Naive thymus-derived CD8-positive, alpha-beta T cell (primary cell): Measurements from ENCODE around the gene GRIK4. TPM values are rescaled to one million over a fixed set of nuclear protein-coding genes. Genes with fewer than 3 reads are reported as not detected.

Experiments
- ATAC-seq, 2 donors: fragments of 150-1000 bp; cut with Tn5 transposase in 1 of 2; sonication (Bioruptor Pico), chemical (Tn5 transposase) in 1 of 2; 1 replicate in 1 of 2; 2 replicates in 1 of 2; pipeline ENCODE4 v1.10.0; 2021; ENCODE audit warnings: mild to moderate bottlenecking in 2 of 2, moderate library complexity in 2 of 2
- POLR2A ChIA-PET: fragments of 350-600 bp; sonication (Branson Sonifier 250); formaldehyde crosslinking; loops from one replicate; lab custom pipeline; 2021; ENCODE audit warnings: antibody characterized with exemption; lab: Charles Lee
- DNase-seq, 10 donors: peaks; one replicate each; pipeline versions ENCODE4 v3.0.0 to v3.0.0-alpha.2; 2020 to 2022
- H3K27ac Mint-ChIP-seq, 10 donors: one replicate each; pipeline ENCODE4 v1.8.0; 2020 to 2022; ENCODE audit warnings: mild to moderate bottlenecking in 10 of 10, mixed read lengths in 10 of 10, moderate library complexity in 4 of 10, inconsistent platforms in 1 of 10
- H3K27me3 Mint-ChIP-seq, 5 donors: one replicate each; pipeline ENCODE4 v1.8.0; 2021 to 2022; ENCODE audit warnings: mixed read lengths in 5 of 5
- H3K36me3 Mint-ChIP-seq, 3 donors: one replicate each; pipeline ENCODE4 v1.8.0; 2020 to 2022; ENCODE audit warnings: mixed read lengths in 3 of 3, mild to moderate bottlenecking in 2 of 3, inconsistent platforms in 1 of 3
- H3K4me1 Mint-ChIP-seq, 4 donors: one replicate each; pipeline ENCODE4 v1.8.0; 2021 to 2022; ENCODE audit warnings: mixed read lengths in 4 of 4
- H3K4me3 Mint-ChIP-seq, 10 donors: one replicate each; pipeline ENCODE4 v1.8.0; 2020 to 2022; ENCODE audit warnings: mild to moderate bottlenecking in 10 of 10, mixed read lengths in 10 of 10, moderate library complexity in 6 of 10, inconsistent platforms in 1 of 10
- H3K9me3 Mint-ChIP-seq, 9 donors: one replicate each; pipeline ENCODE4 v1.8.0; 2020 to 2022; ENCODE audit warnings: mixed read lengths in 9 of 9, mild to moderate bottlenecking in 3 of 9, inconsistent platforms in 1 of 9, moderate library complexity in 1 of 9
- polyA plus RNA-seq, 3 donors: library from polyadenylated mRNA; unstranded; fragments of 300-500 nt; fragmentation: Illumina TruSeq; gene quantifications; one replicate each; pipeline ENCODE4 v1.2.3, GENCODE V29; 2021
- total RNA-seq, 8 experiments: library from RNA in 2 of 8; stranded (reverse) in 2 of 8; gene quantifications; one replicate each; pipeline ENCODE4 v1.2.3 and lab custom pipeline; 2021 to 2026

GRIK4 gene
- total and polyA plus RNA-seq, 5 experiments from 2014 or later, result not detected

DNA sequence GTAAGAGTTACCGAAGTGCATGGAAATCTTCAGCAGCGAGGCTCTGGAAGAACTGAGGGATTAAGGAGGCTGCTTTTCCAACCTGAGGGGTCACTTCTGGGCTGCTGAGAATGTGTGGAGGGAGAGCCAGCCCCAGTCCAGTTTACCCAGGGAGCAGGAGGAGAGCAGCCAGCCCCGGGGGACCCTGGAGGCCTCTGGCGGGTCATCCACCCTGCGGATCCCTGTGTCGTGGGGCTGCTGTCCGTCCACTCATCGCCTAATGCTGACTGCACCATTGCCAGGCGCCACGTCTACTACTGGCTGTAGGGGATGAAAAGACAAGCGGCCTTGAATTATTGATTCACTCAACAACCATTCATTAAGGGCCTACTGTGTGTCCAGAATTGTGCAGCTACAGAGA is 283.6 kb downstream of the GRIK4 start:
- Mint-ChIP-seq H3K4me1 (no peaks in the 10 kb centered on the region), H3K9me3 (no peaks in the 10 kb centered on the region), H3K27me3 (peaks cover 0 to 11% (median 6%) of the 10 kb centered on the region in 5 donors), H3K4me3 (no peak overlapping the region), H3K36me3 (no peaks in the 10 kb centered on the region), H3K27ac (no peak overlapping the region)
- ATAC-seq (no peak), DNase-seq (no peak)
- POLR2A ChIA-PET, result no interaction called here

DNA sequence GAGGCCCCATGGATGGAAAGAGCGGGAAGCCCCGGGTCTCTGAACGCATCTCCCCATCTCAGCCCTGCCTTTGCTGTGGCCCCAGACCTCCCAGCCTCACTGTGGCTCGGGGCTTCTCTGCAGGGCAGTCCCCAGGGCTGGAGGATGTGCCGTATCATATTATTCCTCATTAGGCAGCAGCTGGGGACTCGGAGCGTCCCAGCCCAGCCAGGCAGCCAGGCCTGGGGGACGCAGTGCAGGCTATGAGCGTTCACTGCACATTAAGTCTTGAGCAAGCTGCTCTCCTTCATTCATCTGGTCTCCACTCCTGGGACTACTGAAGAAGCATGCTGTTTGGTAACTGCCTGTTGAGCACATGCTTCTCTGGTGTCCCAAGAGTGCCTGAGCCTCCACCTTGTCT is 285.6 kb downstream of the GRIK4 start:
- H3K4me3 Mint-ChIP-seq, result no peak overlapping the region
- H3K27ac Mint-ChIP-seq, result no peak overlapping the region
- no peaks in the 10 kb centered on the region for H3K36me3 Mint-ChIP-seq
- no peaks in the 10 kb centered on the region for H3K9me3 Mint-ChIP-seq
- peaks cover 0 to 21% (median 10%) of the 10 kb centered on the region in 5 donors for H3K27me3 Mint-ChIP-seq
- POLR2A ChIA-PET, result no interaction called here
- no peak for ATAC-seq
- peaks cover 0 to under 1% (median 0%) of the 10 kb centered on the region in 4 donors for H3K4me1 Mint-ChIP-seq
- DNase-seq, result no peak

DNA sequence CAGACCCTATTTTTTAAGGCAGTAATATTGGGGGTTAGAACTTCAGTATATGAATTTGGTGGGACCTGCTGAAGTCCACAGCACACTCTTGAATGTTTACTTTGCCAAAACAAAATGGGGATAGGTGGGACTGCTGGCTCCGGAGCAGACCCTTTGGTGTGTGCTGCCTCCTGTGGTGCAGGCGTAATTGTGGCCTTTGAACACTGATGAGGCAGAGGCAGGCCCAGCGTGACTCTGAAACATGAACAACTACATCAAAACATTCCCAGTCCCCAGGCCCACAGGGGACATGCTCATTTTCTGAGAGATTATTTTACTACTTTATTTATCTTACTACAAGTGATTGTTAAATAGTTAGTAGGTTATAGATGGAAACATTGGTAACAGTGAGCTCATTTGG is 287.3 kb downstream of the GRIK4 start:
- POLR2A ChIA-PET, result no interaction called here
- no peaks in the 10 kb centered on the region for H3K36me3 Mint-ChIP-seq
- no peak overlapping the region for H3K4me3 Mint-ChIP-seq

DNA sequence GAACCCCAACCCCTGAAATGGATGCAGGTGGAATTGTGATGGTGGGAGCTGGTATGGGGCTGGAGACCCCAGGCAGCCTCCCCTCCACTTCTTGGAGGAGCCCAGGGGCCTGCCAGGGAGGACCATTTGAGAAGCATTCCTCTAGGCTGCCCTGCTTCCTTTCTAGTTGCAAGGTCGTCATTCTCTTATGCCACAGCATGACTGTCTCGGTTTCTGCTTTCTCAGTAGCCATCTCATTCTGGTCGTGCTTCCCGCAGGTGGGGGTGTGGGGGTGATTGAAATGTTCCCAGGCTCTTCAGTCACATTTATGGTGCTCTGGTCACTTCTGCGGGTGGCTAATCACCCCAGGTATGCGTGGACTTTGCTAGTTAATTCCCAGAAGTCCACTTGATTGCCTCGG is 288.7 kb downstream of the GRIK4 start:
- Mint-ChIP-seq H3K36me3 (no peaks in the 10 kb centered on the region), H3K27me3 (peaks cover 5 to 39% (median 20%) of the 10 kb centered on the region in 5 donors), H3K4me3 (no peak overlapping the region), H3K27ac (peak overlapping the region in 1 of 10 donors; percentile 34), H3K4me1 (peaks cover 0 to 5% (median 2%) of the 10 kb centered on the region in 4 donors), H3K9me3 (no peaks in the 10 kb centered on the region)
- POLR2A ChIA-PET, result no interaction called here
- ATAC-seq, result no peak
- no peak for DNase-seq

More for the DNA sequence above, 287.3 kb downstream of the GRIK4 start:
- H3K27me3 Mint-ChIP-seq, result peaks cover 2 to 29% (median 15%) of the 10 kb centered on the region in 5 donors
- no peaks in the 10 kb centered on the region for H3K9me3 Mint-ChIP-seq
- no peak overlapping the region for H3K27ac Mint-ChIP-seq
- peaks cover 0 to 5% (median 2%) of the 10 kb centered on the region in 4 donors for H3K4me1 Mint-ChIP-seq
- ATAC-seq (no peak), DNase-seq (no peak)

DNA sequence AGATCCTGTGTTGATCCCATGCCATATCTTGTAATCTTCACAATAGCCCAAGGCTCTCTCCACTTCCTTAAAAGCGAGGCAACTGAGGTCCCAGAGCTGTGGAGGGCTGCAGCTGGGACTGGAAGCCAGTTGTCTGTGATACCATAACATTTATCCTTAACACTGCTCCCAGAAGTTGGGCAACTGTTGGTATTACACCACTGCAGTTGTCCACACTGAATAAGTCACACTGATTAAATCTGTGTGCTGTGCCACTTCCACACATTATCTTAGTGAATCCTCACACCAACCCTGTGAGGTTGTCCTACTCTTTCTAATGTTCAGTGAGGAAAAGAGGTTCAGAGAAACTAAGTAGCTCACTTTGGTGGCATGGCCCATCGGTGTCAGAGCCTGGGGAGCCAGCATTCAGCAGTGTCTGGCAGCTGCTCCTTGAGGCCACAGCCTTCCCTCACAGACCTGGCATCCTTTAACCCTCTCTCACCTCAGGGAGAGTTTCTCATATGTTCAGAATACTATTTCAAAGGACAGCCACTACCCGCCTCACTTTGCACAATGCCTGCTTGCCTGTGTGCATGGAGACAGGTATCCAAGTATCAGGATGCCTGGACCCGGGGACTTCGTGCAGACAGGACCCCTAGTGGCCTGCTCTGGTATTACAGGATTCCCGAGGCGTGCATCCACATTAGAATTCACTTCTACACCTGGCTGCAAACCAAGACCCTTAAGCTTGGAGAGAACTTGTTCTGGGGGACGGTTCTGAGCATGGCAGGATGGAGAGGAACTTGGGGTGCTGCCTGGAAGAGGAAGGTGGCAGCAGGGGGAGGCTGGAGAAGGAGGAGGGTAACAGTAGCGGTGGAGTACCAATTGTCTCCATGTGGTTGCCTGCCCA is 290.5 kb downstream of the GRIK4 start:
- peaks cover 0 to 14% (median 4%) of the 10 kb centered on the region in 4 donors for H3K4me1 Mint-ChIP-seq
- H3K27ac Mint-ChIP-seq, result peak overlapping the region in 2 of 10 donors; percentile 40 to 84
- no peak for ATAC-seq

DNA sequence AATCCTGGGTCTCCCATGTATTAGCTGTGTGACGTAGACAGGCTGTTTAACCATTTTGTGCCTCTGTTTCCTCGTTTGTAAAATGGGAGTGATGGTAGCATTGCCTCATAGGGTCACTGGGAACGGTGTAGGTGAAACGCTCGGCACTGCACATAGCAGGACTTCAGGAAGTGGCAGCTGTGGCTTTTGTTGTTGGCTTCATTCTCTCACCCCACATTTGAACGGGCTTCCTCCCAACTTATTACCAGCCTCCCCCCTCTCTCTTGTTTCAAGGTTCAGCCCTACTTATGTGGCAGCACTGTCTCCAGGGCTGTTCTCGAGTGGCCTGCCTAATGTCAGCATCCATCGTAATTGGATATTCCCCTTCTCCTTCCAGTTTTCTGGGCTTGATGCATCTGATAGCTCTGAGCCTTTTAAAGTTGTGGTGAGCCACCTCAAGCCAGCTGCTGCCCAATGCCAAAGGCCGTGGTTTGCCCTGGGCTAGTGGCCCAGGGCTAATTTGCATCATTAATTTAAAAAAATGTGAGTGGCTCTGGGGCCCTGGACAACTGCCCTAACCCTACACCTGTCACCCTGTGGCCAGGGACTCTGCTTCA is 294.5 kb downstream of the GRIK4 start:
- Mint-ChIP-seq H3K4me3 (no peak overlapping the region), H3K4me1 (peaks cover 0 to 14% (median 4%) of the 10 kb centered on the region in 4 donors), H3K27ac (no peak overlapping the region), H3K27me3 (peaks cover 9 to 53% (median 31%) of the 10 kb centered on the region in 5 donors), H3K36me3 (no peaks in the 10 kb centered on the region), H3K9me3 (no peaks in the 10 kb centered on the region)
- DNase-seq, result no peak
- POLR2A ChIA-PET, result no interaction called here
- ATAC-seq, result no peak

More for the DNA sequence above, 290.5 kb downstream of the GRIK4 start:
- Mint-ChIP-seq H3K36me3 (no peaks in the 10 kb centered on the region), H3K9me3 (no peaks in the 10 kb centered on the region), H3K27me3 (peaks cover 6 to 38% (median 21%) of the 10 kb centered on the region in 5 donors), H3K4me3 (no peak overlapping the region)
- POLR2A ChIA-PET, result no interaction called here
- peak in 8 of 10 donors; percentile 2 to 38 (median 26) for DNase-seq

DNA sequence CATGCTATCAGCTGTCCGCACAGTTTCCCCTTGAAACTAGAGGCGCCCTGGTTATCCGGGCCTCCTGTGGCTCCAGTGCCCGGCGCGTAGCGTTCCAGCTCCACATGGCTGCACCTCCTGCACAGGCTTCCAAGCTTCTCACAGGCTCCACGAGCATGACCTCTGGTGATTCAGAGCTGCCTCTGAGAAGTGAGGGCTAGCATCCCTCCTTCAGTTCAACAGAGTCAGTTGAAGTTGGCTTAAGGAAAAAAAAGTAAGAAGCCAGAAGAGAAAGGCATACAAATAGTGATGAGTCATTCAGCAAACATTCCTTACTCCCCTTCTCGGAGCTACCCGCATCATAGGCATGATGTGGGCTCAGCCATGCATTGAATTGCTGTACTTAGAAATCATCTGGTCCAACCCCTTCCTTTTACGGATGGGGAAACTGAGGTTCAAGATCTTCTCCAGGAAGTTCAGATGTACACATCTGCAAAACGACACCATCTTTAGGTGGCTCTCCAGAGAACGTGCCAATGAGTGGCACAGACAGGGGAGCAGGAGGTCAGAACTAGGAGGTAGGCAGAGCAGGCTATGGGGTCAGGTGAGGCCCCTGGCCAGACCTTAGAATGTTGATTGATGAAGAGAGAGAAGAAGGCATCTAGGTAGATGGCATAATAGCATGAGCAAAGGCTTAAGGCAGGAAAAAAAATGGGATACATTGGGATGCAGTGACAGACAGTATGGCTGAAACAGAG is 296.0 kb downstream of the GRIK4 start:
- no peak overlapping the region for H3K27ac Mint-ChIP-seq
- no peaks in the 10 kb centered on the region for H3K9me3 Mint-ChIP-seq
- ATAC-seq (no peak), DNase-seq (no peak)
- no peak overlapping the region for H3K4me3 Mint-ChIP-seq
- peaks cover 0 to 12% (median under 1%) of the 10 kb centered on the region in 4 donors for H3K4me1 Mint-ChIP-seq
- POLR2A ChIA-PET, result no interaction called here
- H3K36me3 Mint-ChIP-seq, result no peaks in the 10 kb centered on the region
- H3K27me3 Mint-ChIP-seq, result peaks cover 4 to 39% (median 25%) of the 10 kb centered on the region in 5 donors

DNA sequence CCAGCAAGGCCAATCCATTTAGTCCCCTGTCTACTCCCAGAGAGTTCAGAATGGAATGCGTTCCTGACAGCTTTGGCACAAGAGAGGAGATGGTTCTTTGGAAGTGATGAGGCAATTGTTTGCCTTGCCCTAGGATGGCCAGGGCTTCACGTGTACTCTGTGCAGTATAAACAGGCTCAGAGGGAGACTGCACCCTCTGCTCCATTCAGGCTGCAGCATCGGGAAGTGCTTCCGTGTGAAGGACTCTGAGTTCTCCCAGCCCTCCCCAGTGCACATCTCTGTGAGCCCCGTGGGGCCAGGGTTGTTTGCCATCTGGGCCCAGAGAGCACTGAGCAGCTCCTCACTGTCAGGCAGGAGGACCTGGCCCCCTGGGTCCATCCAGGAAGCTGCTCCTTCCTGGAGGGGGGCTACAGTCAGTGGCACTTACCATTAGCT is 297.1 kb downstream of the GRIK4 start:
- Mint-ChIP-seq H3K27ac (no peak overlapping the region), H3K36me3 (no peaks in the 10 kb centered on the region), H3K27me3 (peaks cover 4 to 35% (median 25%) of the 10 kb centered on the region in 5 donors), H3K4me1 (peaks cover 0 to 12% (median 0%) of the 10 kb centered on the region in 4 donors), H3K9me3 (no peaks in the 10 kb centered on the region), H3K4me3 (no peak overlapping the region)
- DNase-seq (no peak), ATAC-seq (no peak)
- POLR2A ChIA-PET, result no interaction called here

DNA sequence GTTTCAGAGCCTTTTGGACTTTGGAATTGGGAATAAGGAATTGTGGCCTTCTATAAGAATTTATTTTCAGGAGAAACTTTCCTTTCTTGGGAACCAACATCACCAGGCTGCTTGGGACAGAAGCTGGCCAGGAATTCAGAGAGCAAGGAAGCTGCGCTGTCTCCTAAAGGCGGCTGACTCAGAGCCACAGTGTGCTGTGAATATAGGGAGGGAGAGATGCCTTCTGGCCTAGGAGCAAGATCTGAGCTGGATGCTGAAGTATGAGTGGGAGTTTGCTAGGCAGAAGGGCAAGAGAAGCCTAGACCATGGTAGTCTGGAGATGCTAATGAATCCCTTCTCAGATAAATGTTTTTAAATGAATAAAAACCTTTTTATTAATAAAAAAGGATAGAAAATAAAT is 298.7 kb downstream of the GRIK4 start:
- ATAC-seq (no peak), DNase-seq (peak in 1 of 10 donors; percentile 21)
- no peaks in the 10 kb centered on the region for H3K36me3 Mint-ChIP-seq
- peaks cover 4 to 34% (median 23%) of the 10 kb centered on the region in 5 donors for H3K27me3 Mint-ChIP-seq
- no peaks in the 10 kb centered on the region for H3K9me3 Mint-ChIP-seq
- no peak overlapping the region for H3K27ac Mint-ChIP-seq
- POLR2A ChIA-PET, result no interaction called here
- H3K4me3 Mint-ChIP-seq, result no peak overlapping the region
- peaks cover 0 to 12% (median 0%) of the 10 kb centered on the region in 4 donors for H3K4me1 Mint-ChIP-seq

DNA sequence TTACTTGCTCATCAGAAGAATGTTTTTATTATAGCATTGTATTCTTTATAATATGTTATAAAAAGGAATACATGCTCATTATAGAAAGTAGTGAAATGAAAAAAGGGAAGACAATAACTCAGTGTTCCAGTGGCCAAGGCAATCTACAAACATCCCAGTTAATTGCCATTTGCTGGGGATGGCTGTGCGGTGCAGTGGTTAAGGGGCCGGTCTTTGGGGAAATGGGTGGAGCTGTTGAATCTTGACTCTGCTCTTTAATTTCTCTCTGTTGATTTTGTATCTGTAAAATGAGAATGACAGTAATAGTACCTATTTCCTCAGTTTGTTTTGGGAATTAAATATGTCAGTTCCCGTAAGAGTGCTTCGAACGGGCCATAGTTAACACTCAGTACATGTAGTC is 299.7 kb downstream of the GRIK4 start:
- no peak for DNase-seq
- POLR2A ChIA-PET, result no interaction called here
- Mint-ChIP-seq H3K27me3 (peaks cover 4 to 34% (median 23%) of the 10 kb centered on the region in 5 donors), H3K27ac (no peak overlapping the region), H3K4me1 (peaks cover 0 to 5% (median 0%) of the 10 kb centered on the region in 4 donors), H3K4me3 (no peak overlapping the region), H3K9me3 (no peaks in the 10 kb centered on the region), H3K36me3 (no peaks in the 10 kb centered on the region)
- no peak for ATAC-seq

DNA sequence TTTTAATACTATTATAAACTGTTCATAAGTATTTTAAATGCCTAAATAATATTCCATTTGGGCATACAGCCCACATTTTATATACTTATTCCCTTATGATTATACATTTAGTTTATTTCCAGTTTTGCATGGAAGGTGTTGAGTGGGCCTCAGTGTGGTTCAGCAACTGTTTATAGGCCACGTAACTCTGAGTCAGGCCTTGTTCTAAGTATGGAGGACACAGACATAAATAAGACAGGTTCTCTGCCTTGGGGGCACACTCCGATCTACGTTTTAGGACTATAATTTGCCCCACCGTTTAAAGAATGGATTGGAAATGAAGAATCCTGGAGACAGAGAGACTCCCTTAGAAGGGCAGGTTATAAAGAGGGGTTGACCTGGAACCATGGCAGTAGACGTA is 300.2 kb downstream of the GRIK4 start:
- ATAC-seq (no peak), DNase-seq (no peak)
- POLR2A ChIA-PET, result no interaction called here
- Mint-ChIP-seq H3K36me3 (no peaks in the 10 kb centered on the region), H3K4me3 (no peak overlapping the region), H3K27me3 (peaks cover 4 to 32% (median 20%) of the 10 kb centered on the region in 5 donors), H3K4me1 (no peaks in the 10 kb centered on the region), H3K27ac (no peak overlapping the region), H3K9me3 (no peaks in the 10 kb centered on the region)

DNA sequence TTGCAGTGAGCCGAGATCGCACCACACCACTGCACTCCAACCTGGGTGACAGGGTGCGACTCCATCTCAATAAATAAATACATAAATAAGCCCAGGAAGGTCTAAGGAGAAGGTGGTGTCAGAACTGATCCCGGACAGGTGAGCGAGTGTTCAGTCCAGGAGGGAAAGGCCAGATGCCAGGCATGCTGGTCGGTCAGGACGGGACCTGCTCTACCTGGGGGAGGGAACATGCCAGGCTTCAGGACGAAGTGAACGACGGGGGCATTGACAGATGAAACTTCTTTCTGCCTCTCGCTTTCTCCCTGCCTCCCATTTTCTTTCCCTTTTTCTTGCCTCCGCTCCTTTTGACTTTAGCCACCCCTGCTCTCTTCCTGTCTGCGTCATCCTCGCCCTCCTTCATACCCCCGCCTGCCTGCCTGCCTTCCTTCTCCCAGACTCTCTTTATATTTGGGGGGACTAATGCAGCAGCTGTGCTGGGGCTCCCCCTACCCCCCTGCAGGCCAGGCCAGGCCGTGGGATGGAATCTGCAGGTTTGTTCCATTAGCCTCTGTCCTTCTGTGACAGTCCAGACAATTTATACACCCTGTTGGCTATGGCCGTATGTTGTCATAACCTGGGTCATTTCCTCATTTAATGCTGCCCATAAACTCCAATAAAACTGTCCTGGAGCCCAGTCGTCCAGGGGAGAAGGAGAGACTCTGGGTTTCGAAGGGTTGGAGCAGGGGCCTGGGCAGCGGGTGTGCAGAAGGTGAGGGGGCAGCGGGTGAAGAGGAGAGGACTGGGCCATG is 303.2 kb downstream of the GRIK4 start:
- no peak overlapping the region for H3K4me3 Mint-ChIP-seq
- POLR2A ChIA-PET, result no interaction called here
- H3K36me3 Mint-ChIP-seq, result no peaks in the 10 kb centered on the region
- H3K27ac Mint-ChIP-seq, result peak overlapping the region in 1 of 10 donors; percentile 51
- DNase-seq (no peak), ATAC-seq (no peak)
- no peaks in the 10 kb centered on the region for H3K4me1 Mint-ChIP-seq
- H3K9me3 Mint-ChIP-seq, result no peaks in the 10 kb centered on the region
- peaks cover 0 to 44% (median 27%) of the 10 kb centered on the region in 5 donors for H3K27me3 Mint-ChIP-seq
